Keratinocyte (primary cell): ENCODE data around the gene WNT4. TPM values are rescaled to one million over a fixed set of nuclear protein-coding genes. Genes with fewer than 3 reads are reported as not detected.

Experiments used
- DNase-seq: peaks from one replicate; pipeline ENCODE4 v3.0.0-alpha.2; 2011; ENCODE audit warnings: low read depth, missing footprints, low spot score
- FAIRE-seq: peaks from 2 replicates; lab custom pipeline; 2011; peaks lifted over from hg19 to GRCh38; lab: Jason Lieb, UNC
- H2AFZ ChIP-seq: 2 replicates; pipeline ENCODE4 v1.6.0; 2012; ENCODE audit warnings: low read length, control low read depth, inconsistent platforms; ENCODE audit not compliant: control insufficient read depth
- H3K27ac ChIP-seq: 2 replicates; pipeline ENCODE4 v1.5.1; 2011; ENCODE audit warnings: low read length; ENCODE audit not compliant: control insufficient read depth, insufficient read depth
- H3K27me3 ChIP-seq: 3 replicates; pipeline ENCODE4 v1.6.0; 2011; ENCODE audit warnings: low read length; ENCODE audit not compliant: control insufficient read depth, insufficient read depth; ENCODE audit errors: extremely low read depth
- H3K36me3 ChIP-seq, 2 experiments: 2 replicates in 1 of 2; 3 replicates in 1 of 2; pipeline ENCODE4 v1.5.1; 2011; ENCODE audit warnings: low read length in 2 of 2, mild to moderate bottlenecking in 1 of 2; ENCODE audit not compliant: control insufficient read depth in 2 of 2, insufficient read depth in 2 of 2; ENCODE audit errors: extremely low read depth in 1 of 2
- H3K4me1 ChIP-seq: 3 replicates; pipeline ENCODE4 v1.5.1; 2011; ENCODE audit warnings: low read length; ENCODE audit not compliant: control insufficient read depth, insufficient read depth; ENCODE audit errors: extremely low read depth
- H3K4me2 ChIP-seq: 3 replicates; pipeline ENCODE4 v1.6.0; 2011; ENCODE audit warnings: low read depth, low read length; ENCODE audit not compliant: control insufficient read depth, insufficient read depth; ENCODE audit errors: extremely low read depth
- H3K4me3 ChIP-seq, 3 experiments: fragments of 200-600 bp in 1 of 3; sonication (generic) in 1 of 3; 2 replicates in 2 of 3; 3 replicates in 1 of 3; pipeline ENCODE4 v1.5.1; 2011 to 2016; ENCODE audit warnings: low read length in 3 of 3, mild to moderate bottlenecking in 3 of 3, control low read depth in 2 of 3, inconsistent platforms in 1 of 3, low read depth in 1 of 3, mixed read lengths in 1 of 3, mixed run types in 1 of 3, moderate library complexity in 1 of 3; ENCODE audit not compliant: control insufficient read depth in 2 of 3, insufficient read depth in 2 of 3; ENCODE audit errors: extremely low read depth in 1 of 3
- H3K79me2 ChIP-seq: 2 replicates; pipeline ENCODE4 v1.6.0; 2012; ENCODE audit warnings: low read length; ENCODE audit not compliant: control insufficient read depth, insufficient read depth
- H3K9ac ChIP-seq: 3 replicates; pipeline ENCODE4 v1.6.0; 2011; ENCODE audit warnings: low read length; ENCODE audit not compliant: control insufficient read depth, insufficient read depth; ENCODE audit errors: extremely low read depth
- H3K9me1 ChIP-seq: 3 replicates; pipeline ENCODE4 v1.6.0; 2011; ENCODE audit warnings: low read length; ENCODE audit not compliant: control insufficient read depth, insufficient read depth; ENCODE audit errors: extremely low read depth
- H3K9me3 ChIP-seq: 2 replicates; pipeline ENCODE4 v1.5.1; 2012; ENCODE audit warnings: low read depth, low read length; ENCODE audit not compliant: control insufficient read depth
- H4K20me1 ChIP-seq: 3 replicates; pipeline ENCODE4 v1.6.0; 2011; ENCODE audit warnings: low read length; ENCODE audit not compliant: control insufficient read depth, insufficient read depth; ENCODE audit errors: extremely low read depth
- CTCF ChIP-seq, 3 experiments: IDR thresholded peaks in 1 of 3; conservative IDR thresholded peaks in 1 of 3; optimal IDR thresholded peaks in 1 of 3; 2 replicates in 2 of 3; 3 replicates in 1 of 3; pipeline versions ENCODE3 to v1.5.1; 2011; ENCODE audit warnings: low read length in 3 of 3, mild to moderate bottlenecking in 3 of 3, moderate library complexity in 2 of 3, control low read depth in 1 of 3, inconsistent platforms in 1 of 3; ENCODE audit not compliant: insufficient read depth in 2 of 3; ENCODE audit errors: extremely low read depth in 1 of 3
- EZH2 ChIP-seq: IDR thresholded peaks from one replicate; pipeline ENCODE4 v1.6.1; 2012; ENCODE audit warnings: inconsistent platforms, mild to moderate bottlenecking, low read length, moderate library complexity
- dilution Hi-C: fragments of 300-500 bp; cut with MboI; formaldehyde crosslinking; loops from one replicate; pipeline ENCODE4 v1.7.0; 2020; ENCODE audit warnings: low sequenced_read_pairs; ENCODE audit not compliant: extremely low pct_ligation_motif_present
- polyA plus RNA-seq, 5 experiments: library from polyadenylated mRNA; depleted of rRNA in 3 of 5; stranded (reverse) in 3 of 5; stranded (forward) in 1 of 5; unstranded in 1 of 5; fragments of >200 nt; gene quantifications; 1 replicate in 1 of 5; 2 replicates in 3 of 5; 3 replicates in 1 of 5; pipeline versions ENCODE4 v1.2.1 to v1.2.3, GENCODE V29; 2011 to 2012; ENCODE audit warnings: missing spikeins in 2 of 5, low read depth in 1 of 5, low replicate concordance in 1 of 5

The WNT4 gene
- polyA plus RNA-seq, 1 donor (not counting 4 experiments of a cell fraction or from before 2014, with no cell fraction given): 2.6 TPM

GRCh38 chr1:22115286-22115685 is 27.6 kb downstream of the WNT4 start:
- no peak overlapping the region for H3K27ac ChIP-seq
- H3K27me3 ChIP-seq: no peaks in the 10 kb centered on the region
- no peak for FAIRE-seq
- peaks cover 37% of the 10 kb centered on the region for H4K20me1 ChIP-seq
- H3K4me2 ChIP-seq: no peak overlapping the region
- DNase-seq: no peak
- dilution Hi-C loops: no loop called here
- H3K9me3 ChIP-seq: no peaks in the 10 kb centered on the region
- H3K9ac ChIP-seq: no peak overlapping the region
- H3K9me1 ChIP-seq: peaks cover 4% of the 10 kb centered on the region
- H3K4me1 ChIP-seq: peaks cover 4% of the 10 kb centered on the region
- H2AFZ ChIP-seq: no peak overlapping the region
- H3K4me3 ChIP-seq: no peak overlapping the region
- peaks cover 32 to 46% of the 10 kb centered on the region in 2 experiments for H3K36me3 ChIP-seq
- peaks cover 20% of the 10 kb centered on the region for H3K79me2 ChIP-seq
- TF ChIP-seq CTCF (optimal IDR thresholded peaks at IDR 0.05 in 1 of 3, IDR thresholded peaks at IDR 0.05 in 1 of 3, conservative IDR thresholded peaks at IDR 0.05 in 1 of 3; ENCODE audit: extremely low read depth in 1 of 3, insufficient read depth in 2 of 3, low read length in 3 of 3) (no peak), EZH2 (no peak)

GRCh38 chr1:22114083-22115012 is 28.5 kb downstream of the WNT4 start:
- peaks cover 4% of the 10 kb centered on the region for H3K4me1 ChIP-seq
- H3K4me3 ChIP-seq: no peak overlapping the region
- DNase-seq (no peak), FAIRE-seq (no peak)
- H3K79me2 ChIP-seq: peaks cover 23% of the 10 kb centered on the region
- H3K9me3 ChIP-seq: no peaks in the 10 kb centered on the region
- no peak overlapping the region for H3K9ac ChIP-seq
- peaks cover 4% of the 10 kb centered on the region for H3K9me1 ChIP-seq
- TF ChIP-seq EZH2 (no peak), CTCF (optimal IDR thresholded peaks at IDR 0.05 in 1 of 3, IDR thresholded peaks at IDR 0.05 in 1 of 3, conservative IDR thresholded peaks at IDR 0.05 in 1 of 3; ENCODE audit: extremely low read depth in 1 of 3, insufficient read depth in 2 of 3, low read length in 3 of 3) (no peak)
- H3K4me2 ChIP-seq: no peak overlapping the region
- dilution Hi-C loops: no loop called here
- peaks cover 36% of the 10 kb centered on the region for H4K20me1 ChIP-seq
- H3K27me3 ChIP-seq: no peaks in the 10 kb centered on the region
- H3K36me3 ChIP-seq: peaks cover 34 to 44% of the 10 kb centered on the region in 2 experiments
- no peak overlapping the region for H3K27ac ChIP-seq
- H2AFZ ChIP-seq: no peak overlapping the region
